ENCODE results near the gene SIX2. TPM values are rescaled to one million over a fixed set of nuclear protein-coding genes. Genes with fewer than 3 reads are reported as not detected.
"Not testable (repeated sequence)": the region's sequence is repeated elsewhere in the genome, so short reads cannot be mapped to it uniquely, and the experiment has no call there.

SIX2 gene
- total RNA-seq: 0.65 TPM
- long read RNA-seq, partial matches to known transcripts: 0 of 1 reads
- long read RNA-seq, other reads (novel, unspliced or antisense): 1 of 1 reads

DNA sequence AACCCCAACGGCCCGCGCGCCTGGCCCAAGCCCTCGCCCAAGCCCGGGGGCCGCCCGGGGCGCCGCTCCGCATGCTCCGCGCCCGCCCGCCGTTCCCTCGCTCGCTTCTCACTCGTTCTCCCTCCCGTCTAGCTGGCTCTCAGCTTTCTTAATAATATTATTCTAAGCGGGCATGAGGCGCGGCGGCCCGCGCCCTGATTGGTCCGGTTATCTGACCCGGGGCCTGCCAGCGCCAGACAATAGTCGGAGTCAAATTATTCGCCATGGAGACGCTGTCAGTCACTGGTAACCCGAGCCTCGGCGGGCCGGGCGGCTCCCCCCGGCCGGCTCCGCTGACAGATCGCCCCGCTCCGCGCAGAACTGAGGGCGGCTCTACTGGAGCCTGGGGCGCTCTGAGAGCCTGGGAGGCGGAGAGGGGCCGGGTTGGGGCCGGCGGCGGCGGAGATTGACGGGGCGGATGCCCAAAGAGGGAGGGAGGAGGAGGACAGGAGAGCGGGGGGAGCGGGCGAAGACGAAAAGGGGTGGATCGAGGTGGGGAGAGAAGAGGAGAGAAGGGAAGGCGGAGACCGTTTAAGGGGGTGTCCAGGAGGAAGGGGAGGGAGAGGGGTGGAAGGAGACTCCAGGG is at the start of gene SIX2:
Gene SIX2, minus strand, starts transcription at position 150 of the 625 bp plus-strand sequence. CDS start 342 bp downstream, outside the sequence.
- DNase-seq (ENCODE audit: missing footprints) (peak; percentile 95), ATAC-seq (peak; percentile 92)
- intact Hi-C loops (cut with DNase I): no loop called here

DNA sequence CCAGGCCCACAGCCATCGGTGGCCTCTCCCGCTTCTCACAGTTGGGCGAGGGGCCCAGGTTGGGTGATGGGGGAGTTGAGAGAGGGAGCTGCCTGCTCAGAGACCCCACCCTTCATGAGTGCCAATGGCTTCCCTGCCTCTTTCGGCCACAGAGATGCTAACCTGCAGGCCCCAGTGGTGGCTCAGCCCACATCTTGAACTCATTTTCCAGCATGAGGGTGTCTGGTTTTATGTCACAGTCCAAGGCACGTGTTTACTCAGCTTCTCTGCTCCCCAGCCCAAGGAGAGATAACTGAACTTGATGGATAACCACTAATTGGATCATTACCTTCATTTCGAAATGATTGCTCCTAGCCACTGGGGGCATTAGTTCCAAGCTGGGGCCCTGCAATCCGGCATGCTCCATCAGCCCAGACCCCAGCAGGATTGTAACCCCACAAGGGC is 45.9 kb upstream of the SIX2 start:
- DNase-seq (ENCODE audit: missing footprints) (no peak), ATAC-seq (no peak)
- intact Hi-C loops (cut with DNase I): no loop called here

DNA sequence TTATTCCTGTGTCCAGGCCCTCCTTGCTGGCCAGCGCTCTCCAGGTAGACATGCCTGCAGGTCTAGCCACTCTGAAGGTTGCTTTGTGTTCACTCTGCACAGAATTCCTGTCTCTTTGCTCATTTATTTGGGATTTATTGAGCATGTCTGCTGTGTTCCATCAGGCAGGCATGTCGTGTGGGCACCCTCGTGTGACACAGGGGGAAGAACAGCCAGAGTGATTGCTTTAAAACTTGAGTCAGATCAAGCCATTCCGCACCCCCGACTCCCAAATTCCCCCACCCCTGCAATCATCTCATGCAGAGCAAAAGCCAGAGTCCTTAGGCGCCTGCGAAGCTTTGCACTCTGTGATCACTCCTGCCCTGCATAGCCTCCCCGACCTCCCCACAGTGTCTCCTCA is 44.7 kb upstream of the SIX2 start:
- DNase-seq (ENCODE audit: missing footprints) (no peak), ATAC-seq (no peak)
- intact Hi-C loops (cut with DNase I): no loop called here

DNA sequence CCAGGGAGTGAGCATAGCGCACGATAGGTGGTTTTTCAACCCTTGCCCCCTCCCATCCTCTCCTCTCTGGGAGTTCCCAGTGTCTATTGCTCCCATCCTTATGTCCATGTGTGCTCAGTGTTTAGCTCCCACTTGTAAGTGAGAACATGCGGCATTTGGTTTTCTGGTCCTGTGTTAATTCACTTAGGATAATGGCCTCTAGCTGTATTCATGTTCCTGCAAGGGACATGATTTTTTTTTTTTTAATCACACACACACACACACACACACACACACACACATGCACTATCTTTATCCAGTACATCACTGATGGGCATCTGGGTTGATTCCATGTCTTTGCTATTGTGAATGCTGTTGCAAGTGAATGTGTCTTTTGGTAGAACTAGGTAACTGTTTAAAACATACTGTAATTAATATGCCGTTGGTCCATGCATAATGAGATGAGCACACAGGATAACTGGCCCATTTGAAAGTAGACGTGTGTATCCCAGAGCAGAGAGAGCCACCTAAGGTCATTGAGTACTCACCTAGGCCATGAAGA is 43.2 kb upstream of the SIX2 start:
- DNase-seq (ENCODE audit: missing footprints) (no peak), ATAC-seq (no peak)
- intact Hi-C loops (cut with DNase I): no loop called here

DNA sequence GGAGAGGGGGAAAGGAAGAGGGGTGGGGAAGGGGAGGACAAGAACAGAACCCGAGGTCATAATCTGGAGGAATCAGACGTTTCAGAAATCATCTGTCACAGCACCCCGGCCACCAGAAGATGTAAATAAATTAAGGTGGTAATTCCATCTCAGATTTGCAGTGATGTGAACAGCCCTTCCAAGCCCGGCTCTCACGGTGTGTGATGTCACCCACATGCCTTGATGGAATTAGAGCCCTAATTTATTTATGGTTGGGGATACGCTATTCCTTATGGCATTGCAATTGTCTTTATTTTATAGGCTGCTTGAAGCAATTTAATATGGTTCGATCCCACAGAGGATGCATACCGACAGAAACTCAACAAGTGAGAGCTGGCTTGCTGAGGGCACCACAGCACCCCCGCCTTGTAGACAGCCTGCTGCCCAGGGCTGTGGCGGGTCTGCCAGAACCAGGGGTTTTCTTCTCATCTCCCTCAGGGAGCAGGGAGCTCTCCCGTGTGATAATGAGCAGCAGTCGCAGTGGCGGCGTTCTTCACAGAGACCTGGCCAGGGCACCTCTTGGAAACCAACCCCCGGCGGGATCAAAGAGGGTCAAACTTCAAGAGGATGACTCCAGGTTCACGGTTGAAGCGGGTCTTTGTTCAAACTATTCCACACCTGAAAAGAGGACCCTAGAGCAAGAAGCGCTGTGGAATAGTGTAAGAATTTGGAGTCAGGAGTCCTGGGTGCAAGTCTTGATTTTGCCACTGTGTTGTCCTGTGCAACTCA is 40.5 kb upstream of the SIX2 start:
- ATAC-seq (no peak), DNase-seq (ENCODE audit: missing footprints) (no peak)
- intact Hi-C loops (cut with DNase I): no loop called here

DNA sequence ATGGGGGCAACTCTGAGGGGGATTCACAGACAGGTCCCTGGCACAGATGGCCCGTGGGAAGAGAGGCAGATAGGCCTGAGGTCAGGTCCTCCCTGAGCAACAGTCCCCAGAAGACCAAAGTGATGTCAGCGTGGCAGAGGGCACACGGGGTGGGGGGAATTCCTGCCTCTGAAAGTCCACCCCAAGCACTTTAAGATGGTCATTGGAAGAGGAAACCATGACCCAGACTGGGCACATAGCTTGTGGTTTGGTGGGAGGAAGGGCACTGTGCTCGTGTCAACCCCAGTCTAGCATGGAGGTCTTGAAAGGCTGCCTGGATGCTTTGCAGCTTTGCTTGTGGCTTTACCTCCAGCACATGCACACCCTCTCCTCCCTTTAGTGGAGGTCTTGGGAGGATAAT is 38.0 kb upstream of the SIX2 start:
- no peak for ATAC-seq
- no peak for DNase-seq (ENCODE audit: missing footprints)
- intact Hi-C loops (cut with DNase I): no loop called here

DNA sequence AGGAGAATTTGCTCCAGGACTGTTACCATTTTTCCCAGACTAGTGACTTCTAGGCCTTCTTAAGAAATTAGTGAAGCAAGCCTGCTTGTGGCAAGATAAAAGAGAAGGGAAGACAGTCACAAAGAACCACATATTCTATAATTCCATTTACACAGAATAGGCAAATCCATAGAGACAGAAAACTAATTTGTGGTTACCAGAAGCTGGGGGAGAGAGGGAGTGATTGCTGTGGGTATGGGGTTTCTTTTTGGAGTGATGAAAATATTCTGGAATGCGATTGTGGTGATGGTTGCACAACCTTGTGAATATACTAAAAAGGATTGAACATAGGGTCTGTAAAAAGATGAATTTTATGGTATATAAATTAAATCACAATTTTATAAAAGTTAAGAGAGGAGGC is 37.5 kb upstream of the SIX2 start:
- ATAC-seq (no peak), DNase-seq (ENCODE audit: missing footprints) (no peak)
- intact Hi-C loops (cut with DNase I): no loop called here

DNA sequence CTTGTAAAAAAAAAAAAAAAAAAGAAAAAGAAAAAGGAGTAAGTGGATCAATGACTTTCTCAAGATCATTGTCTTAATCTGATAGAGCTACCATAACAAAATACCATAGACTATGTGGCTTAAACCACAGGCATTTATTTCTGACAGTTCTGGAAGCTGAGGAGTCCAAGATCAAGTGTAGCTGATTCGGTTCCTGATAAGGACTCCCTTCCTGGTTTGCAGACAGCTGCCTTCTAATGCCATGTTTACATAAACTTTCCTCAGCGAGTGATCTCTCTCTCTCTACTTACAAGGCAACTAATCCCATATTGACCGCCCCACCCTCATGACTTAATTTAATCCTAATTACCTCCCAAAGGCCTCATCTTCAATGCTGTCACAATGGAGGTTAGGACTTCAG is 36.5 kb upstream of the SIX2 start:
- intact Hi-C loops (cut with DNase I): no loop called here
- DNase-seq (ENCODE audit: missing footprints): no peak
- ATAC-seq: no peak

DNA sequence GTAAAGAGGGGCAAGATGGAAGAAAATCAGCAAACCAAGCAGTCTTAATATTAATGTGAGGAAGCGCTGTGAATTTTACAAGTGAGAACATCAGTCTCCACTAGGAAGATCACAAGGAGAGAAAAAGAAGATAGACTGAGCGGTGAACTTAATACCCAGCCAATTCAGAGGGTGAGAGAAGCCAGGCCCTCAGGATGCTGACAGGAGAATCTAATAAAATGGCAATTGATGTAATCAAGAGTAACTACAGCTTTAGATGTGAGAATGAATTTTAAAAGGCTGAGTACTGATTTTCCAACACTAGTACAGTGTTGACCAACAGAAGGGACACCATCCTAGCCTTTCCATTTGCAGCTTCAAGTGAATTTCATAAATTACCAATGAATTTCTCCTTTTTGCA is 35.7 kb upstream of the SIX2 start:
- intact Hi-C loops (cut with DNase I): no loop called here
- ATAC-seq (no peak), DNase-seq (ENCODE audit: missing footprints) (no peak)

DNA sequence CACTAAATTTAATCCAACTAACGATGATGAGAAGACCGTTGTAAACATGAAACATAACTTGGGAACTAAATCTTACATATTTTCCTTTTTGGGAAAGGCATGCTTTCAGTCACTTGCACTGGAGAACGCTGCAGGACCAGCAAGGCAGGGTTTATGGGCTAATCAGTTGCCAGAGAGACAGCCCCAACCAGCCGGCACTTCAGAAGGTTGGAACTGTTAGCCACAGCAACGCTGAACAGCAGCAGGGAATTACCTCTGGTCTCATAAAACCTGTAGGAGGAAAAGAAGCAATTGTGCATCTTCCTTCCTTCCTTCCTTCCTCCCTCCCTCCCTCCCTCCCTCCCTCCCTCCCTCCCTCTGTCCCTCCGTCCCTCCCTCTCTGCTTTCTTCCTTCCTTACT is 33.9 kb upstream of the SIX2 start:
- intact Hi-C loops (cut with DNase I): no loop called here
- no peak for DNase-seq (ENCODE audit: missing footprints)
- ATAC-seq: no peak

DNA sequence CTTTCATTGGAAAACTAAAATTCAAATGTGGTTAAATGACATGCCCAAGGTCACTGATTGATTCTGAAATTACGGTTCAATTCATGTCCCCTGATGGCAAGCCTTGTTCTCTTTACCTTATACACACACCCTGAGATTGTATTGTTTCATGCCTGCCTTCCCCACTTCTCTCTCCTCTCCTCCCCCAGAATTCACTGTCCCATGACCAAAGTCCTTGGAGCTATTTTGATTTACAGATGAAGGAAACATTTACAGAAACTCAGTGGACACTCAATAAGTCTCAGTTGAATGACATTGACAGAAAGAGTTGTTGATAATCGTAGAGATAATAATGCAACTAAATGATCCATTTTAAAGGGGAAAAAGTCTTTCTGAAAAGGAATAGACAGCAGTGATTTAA is 33.1 kb upstream of the SIX2 start:
- ATAC-seq (no peak), DNase-seq (ENCODE audit: missing footprints) (no peak)
- intact Hi-C loops (cut with DNase I): no loop called here

DNA sequence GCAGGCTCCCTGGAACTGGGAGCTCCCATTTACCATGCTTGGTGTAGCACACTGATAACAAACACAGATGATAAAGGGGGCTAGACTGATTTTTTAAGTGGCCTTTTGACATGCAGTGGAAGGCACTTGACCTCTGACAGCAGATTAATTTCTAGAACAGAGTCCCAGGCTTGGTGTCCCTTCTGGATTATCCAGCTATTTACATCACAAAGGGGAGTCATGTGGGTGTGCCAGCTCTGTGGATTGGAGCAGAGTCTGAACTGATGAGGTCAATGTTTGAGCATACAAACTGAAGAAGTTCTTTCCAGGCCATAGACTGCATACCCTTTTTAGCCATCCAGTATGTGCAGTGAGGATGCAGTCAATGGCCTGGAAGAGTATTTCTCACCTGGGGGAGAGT is 31.5 kb upstream of the SIX2 start:
- intact Hi-C loops (cut with DNase I): no loop called here
- ATAC-seq (no peak), DNase-seq (ENCODE audit: missing footprints) (no peak)

DNA sequence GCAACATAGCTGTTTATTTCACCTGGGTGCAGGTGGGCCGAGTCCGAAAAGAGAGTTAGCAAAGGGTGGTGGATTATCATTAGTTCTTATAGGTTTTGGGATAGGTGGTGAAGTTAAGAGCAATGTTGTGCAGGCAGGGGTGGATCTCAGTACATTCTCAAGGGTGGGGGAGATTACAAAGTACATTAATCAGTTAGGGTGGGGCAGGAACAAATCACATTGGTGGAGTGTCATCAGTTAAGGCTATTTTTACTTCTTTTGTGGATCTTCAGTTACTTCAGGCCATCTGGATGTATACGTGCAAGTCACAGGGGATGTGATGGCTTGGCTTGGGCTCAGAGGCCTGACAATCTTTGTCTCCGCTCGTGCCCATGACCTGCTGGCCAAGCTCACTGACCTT is 30.6 kb upstream of the SIX2 start:
- DNase-seq (ENCODE audit: missing footprints); ATAC-seq; intact Hi-C loops (cut with DNase I): not testable (repeated sequence)

DNA sequence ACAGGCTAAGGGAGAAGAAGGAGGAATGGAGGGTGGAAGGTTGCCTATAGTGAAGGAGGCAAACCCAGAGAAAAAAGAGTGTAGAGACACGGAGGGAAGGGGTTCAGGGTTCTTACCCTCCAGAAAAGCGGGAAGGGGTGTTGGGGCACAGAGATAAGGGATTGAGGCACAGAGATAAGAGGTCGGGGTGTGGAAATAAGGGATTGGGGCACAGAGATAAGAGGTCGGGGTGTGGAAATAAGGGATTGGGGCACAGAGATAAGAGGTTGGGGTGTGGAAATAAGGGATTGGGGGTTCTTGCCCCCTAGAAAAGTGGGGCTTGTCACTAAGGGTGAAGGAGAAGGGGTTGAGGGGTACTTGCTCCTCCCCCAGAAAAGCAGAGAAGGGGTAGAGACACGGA is 29.6 kb upstream of the SIX2 start:
- DNase-seq (ENCODE audit: missing footprints); ATAC-seq; intact Hi-C loops (cut with DNase I): not testable (repeated sequence)

DNA sequence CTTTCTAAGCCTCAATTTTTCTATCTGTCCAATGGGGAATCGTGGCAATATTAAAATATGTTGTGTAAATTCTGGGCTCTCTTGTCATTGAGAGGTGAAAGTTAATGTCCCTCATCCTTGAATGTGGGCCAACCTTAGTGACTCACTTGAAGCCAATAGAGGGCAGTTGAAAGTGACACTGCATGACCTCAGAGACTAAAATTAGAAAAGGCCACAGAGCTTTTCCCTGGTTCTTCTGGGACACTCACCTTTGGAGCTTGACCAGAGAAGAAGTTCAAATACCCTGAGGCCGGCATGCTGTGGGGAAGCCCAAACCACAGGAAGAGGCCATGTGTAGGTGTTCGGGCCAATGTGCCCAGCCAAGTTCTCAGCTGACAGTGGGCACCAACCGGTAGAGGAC is 24.1 kb upstream of the SIX2 start:
- intact Hi-C loops (cut with DNase I): no loop called here
- no peak for ATAC-seq
- DNase-seq (ENCODE audit: missing footprints): no peak

DNA sequence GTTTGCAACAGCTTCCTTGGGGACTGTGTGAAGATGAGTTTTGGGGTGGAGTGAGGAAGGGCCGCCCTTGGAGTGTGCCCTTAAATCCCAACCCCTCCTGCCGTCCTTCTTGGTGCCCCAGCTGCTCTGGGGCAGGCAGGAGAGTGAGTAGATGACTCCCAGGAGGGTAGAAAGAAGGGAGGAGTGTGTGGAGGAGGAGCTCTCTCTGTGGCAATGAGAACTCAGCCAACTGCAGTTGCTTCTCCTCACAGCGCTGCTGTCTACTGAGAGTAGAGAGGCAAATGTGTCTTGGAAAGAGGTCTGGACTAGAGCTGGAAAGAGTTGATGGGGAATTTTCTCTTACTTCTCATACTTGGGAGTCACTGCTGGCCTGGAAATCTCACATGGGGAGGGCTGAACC is 21.8 kb upstream of the SIX2 start:
- ATAC-seq (peak; percentile 63), DNase-seq (ENCODE audit: missing footprints) (no peak)
- intact Hi-C loops (cut with DNase I): no loop called here

DNA sequence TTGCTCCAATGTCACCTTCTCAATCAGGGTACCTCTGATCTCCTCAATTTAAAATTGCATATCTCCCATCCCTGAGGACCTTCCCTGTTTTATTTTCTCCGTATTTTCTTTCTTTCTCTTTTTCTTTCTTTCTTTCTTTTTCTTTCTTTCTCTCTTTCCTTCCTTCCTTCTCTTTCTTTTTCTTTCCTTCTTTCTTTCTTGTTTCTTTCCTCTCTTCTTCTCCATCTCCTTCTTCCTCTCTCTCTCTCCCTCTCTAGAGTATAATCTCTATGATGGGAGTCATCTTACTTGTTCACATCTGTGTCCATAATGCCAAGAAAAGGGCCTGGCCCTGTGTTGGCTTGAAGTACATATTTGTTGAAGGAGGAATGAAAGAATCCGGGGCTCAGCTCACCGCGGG is 21.3 kb upstream of the SIX2 start:
- ATAC-seq (no peak), DNase-seq (ENCODE audit: missing footprints) (no peak)
- intact Hi-C loops (cut with DNase I): no loop called here

DNA sequence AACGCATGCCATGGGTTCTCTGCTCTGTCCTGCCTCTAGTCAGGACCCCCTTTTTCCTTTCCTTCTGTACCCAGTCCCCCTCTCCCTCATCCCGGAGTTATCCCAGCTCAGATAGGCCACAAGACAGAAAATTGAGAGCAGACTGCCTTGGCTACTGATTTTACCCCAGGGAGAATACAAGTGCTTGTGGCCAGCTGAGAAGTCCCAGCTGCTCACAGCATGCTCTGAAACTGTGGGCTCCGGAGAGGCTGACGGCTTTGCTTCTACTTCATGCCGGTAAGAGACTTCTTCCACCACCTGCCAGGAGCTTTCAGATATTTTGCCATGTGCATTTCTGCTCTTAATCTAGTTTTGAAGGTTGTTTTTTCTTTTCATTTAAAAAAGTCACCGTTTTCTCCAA is 20.0 kb upstream of the SIX2 start:
- ATAC-seq: peak; percentile 46
- no peak for DNase-seq (ENCODE audit: missing footprints)
- intact Hi-C loops (cut with DNase I): no loop called here

DNA sequence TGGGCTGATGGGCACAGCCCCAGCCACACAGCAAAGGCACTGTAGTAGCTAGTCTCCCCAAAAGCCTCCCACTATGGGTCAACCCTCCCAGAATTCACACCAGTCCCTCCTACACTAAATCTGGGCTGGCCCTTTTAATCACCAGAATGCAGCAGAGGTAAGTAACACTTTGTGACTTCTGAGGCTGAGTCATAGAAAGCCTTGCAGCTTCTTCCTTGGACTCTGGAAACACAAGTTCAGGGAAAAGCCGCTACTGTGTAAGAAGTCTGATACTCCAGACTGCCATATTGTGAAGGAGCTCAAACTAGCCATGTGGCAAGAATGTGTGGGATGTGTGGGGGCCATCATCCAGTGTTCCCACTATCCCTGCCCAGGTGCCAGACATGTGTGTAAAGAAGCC is 19.0 kb upstream of the SIX2 start:
- ATAC-seq (no peak), DNase-seq (ENCODE audit: missing footprints) (no peak)
- intact Hi-C loops (cut with DNase I): no loop called here

DNA sequence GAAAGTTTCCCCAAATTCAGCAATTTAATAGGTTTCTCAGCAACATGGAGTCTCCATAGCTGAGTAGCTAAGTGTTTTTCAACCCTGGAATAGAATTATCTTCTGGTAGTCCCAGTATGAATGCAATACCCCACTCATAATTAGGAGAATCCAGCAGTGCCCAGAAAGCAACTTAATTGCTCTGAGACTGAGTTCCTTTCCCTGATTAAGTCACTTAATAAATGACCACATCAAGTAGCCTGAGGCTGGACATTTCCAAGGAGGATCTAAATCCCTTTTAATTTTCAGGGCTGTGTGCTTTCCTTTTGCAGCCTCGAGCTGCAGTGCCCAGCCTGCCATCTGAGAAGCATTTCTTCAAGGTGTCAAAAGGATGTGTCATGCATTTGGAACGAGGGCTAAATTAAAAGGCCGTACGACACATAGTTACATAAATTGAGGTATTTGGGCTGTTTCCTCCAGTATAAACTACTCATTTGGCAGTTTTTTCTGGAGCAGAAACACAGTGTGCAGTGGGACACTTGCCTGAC is 17.7 kb upstream of the SIX2 start:
- DNase-seq (ENCODE audit: missing footprints) (no peak), ATAC-seq (no peak)
- intact Hi-C loops (cut with DNase I): no loop called here
